Measurements from ENCODE around the gene MTRF1.

GRCh38 chr13:41295973-41296372 lies 32.6 kb upstream of the MTRF1 start:
- TF ChIP-seq SP1 (IDR thresholded peaks at IDR 0.05; ENCODE audit: low read depth, low read length) (no peak), TCF12 (IDR thresholded peaks at IDR 0.05; ENCODE audit: low read depth, low read length) (no peak), CTCF (IDR thresholded peaks at IDR 0.05; ENCODE audit: control extremely low read depth in 1 of 3, insufficient read depth in 1 of 3, low read depth in 1 of 3, low read length in 3 of 3) (no peak), EP300 (IDR thresholded peaks at IDR 0.05; ENCODE audit: borderline replicate concordance in 1 of 2, low read depth in 2 of 2, low read length in 2 of 2) (no peak), ZNF274 (IDR thresholded peaks at IDR 0.05; ENCODE audit: borderline replicate concordance, extremely low read depth, low read length) (no peak), POLR2A (IDR thresholded peaks at IDR 0.05; ENCODE audit: control extremely low read depth in 1 of 2, low read depth in 2 of 2, low read length in 2 of 2) (no peak), GABPA (IDR thresholded peaks at IDR 0.05; ENCODE audit: borderline replicate concordance, insufficient read depth, low read length) (no peak)

Measured in H1 (cell line).